PC-9 (cell line): ENCODE measurements around the gene BMS1. TPM values are rescaled to one million over a fixed set of nuclear protein-coding genes. Genes with fewer than 3 reads are reported as not detected.
A peak's percentile ranks its signal among the peaks of the same experiment; 100 is the strongest.
"Not testable (repeated sequence)": the region's sequence is repeated elsewhere in the genome, so short reads cannot be mapped to it uniquely, and the experiment has no call there.

Experiments
- BruUV-seq: library from RNA; stranded (reverse); fragments of 400-500 nt; replicated peaks from 2 replicates; lab custom pipeline; 2021; lab: Mats Ljungman, UMichigan
- CTCF ChIA-PET: fragments of 300-600 bp; sonication (Branson Sonifier 250); formaldehyde crosslinking; loops from one replicate; lab custom pipeline; 2022; ENCODE audit warnings: antibody characterized with exemption; lab: Charles Lee
- POLR2A ChIA-PET: fragments of 300-600 bp; sonication (Branson Sonifier 250); formaldehyde crosslinking; loops from one replicate; lab custom pipeline; 2022; ENCODE audit warnings: antibody characterized with exemption; ENCODE audit not compliant: unreplicated experiment; lab: Charles Lee
- DNase-seq, 2 experiments: peaks; one replicate each; pipeline versions ENCODE4 v3.0.0 to v3.0.0-alpha.2; 2015 to 2022; ENCODE audit warnings: mixed read lengths in 1 of 2
- H2AFZ ChIP-seq: fragments of 200-600 bp; sonication (generic); 2 replicates; pipeline ENCODE4 v1.8.1; 2017; ENCODE audit warnings: antibody characterized with exemption
- H3F3A ChIP-seq: fragments of 200-600 bp; sonication (generic); 2 replicates; pipeline ENCODE4 v1.8.1; 2017; ENCODE audit warnings: antibody characterized with exemption, mild to moderate bottlenecking, low read depth; ENCODE audit not compliant: insufficient read depth
- H3K27ac ChIP-seq: fragments of 200-600 bp; sonication (generic); 2 replicates; pipeline ENCODE4 v1.6.1; 2016; ENCODE audit warnings: mixed run types
- H3K27me3 ChIP-seq: fragments of 200-600 bp; sonication (generic); 2 replicates; pipeline ENCODE4 v1.6.1; 2016; ENCODE audit warnings: low read depth, mixed run types; ENCODE audit not compliant: insufficient read depth
- H3K36me3 ChIP-seq: fragments of 200-600 bp; sonication (generic); 2 replicates; pipeline ENCODE4 v1.6.1; 2016; ENCODE audit warnings: low read depth, mixed run types
- H3K4me1 ChIP-seq: fragments of 200-600 bp; sonication (generic); replicated peaks from 2 replicates; pipeline ENCODE4 v1.6.1; 2016; ENCODE audit warnings: mixed run types; ENCODE audit not compliant: insufficient read depth
- H3K4me2 ChIP-seq: fragments of 200-600 bp; sonication (generic); 2 replicates; pipeline ENCODE4 v1.6.1; 2017; ENCODE audit warnings: mixed run types
- H3K4me3 ChIP-seq: fragments of 200-600 bp; sonication (generic); 2 replicates; pipeline ENCODE4 v1.6.1; 2016; ENCODE audit warnings: mixed run types
- H3K79me2 ChIP-seq: fragments of 200-600 bp; sonication (generic); 2 replicates; pipeline ENCODE4 v1.6.1; 2017; ENCODE audit warnings: low read depth, mixed run types
- H3K9me2 ChIP-seq: fragments of 200-600 bp; sonication (generic); 2 replicates; pipeline ENCODE4 v1.8.1; 2017; ENCODE audit warnings: mild to moderate bottlenecking; ENCODE audit not compliant: insufficient read depth
- H3K9me3 ChIP-seq: fragments of 200-600 bp; sonication (generic); 2 replicates; pipeline ENCODE4 v1.8.1; 2016; ENCODE audit warnings: low read depth; ENCODE audit not compliant: insufficient read depth
- H4K20me1 ChIP-seq: fragments of 200-600 bp; sonication (generic); 2 replicates; pipeline ENCODE4 v1.8.1; 2017; ENCODE audit not compliant: insufficient read depth
- EZH2 ChIP-seq: fragments of 200-600 bp; sonication (generic); IDR thresholded peaks from 2 replicates; pipeline ENCODE4 v1.8.0; 2017; ENCODE audit warnings: antibody characterized with exemption, low read depth
- intact Hi-C: fragments of 100-400 bp; cut with micrococcal nuclease; formaldehyde crosslinking; loops from one replicate; pipeline ENCODE4 v1.10.0; 2022; ENCODE audit not compliant: unreplicated experiment
- total RNA-seq: library from RNA; stranded (reverse); gene quantifications from 2 replicates; pipeline ENCODE4 v1.2.3, GENCODE V29; 2021
- TF ChIP-seq, protein P1 (sequence below): fragments of 200-600 bp; sonication (generic); conservative IDR thresholded peaks from 2 replicates; pipeline ENCODE4 v1.6.1; 2017; ENCODE audit warnings: mixed run types, antibody characterized with exemption, mild to moderate bottlenecking, moderate library complexity

BMS1 gene
- total RNA-seq, 1 experiment from 2014 or later = 20.0 TPM

GRCh38 chr10:42850931-42851330 is 68.3 kb downstream of the BMS1 start:
- peaks cover 8% of the 10 kb centered on the region; the same call in 1 of the 2 replicates for H3K9me3 ChIP-seq
- no peaks in the 10 kb centered on the region for H4K20me1 ChIP-seq
- H3K9me2 ChIP-seq = no peaks in the 10 kb centered on the region
- no peak overlapping the region for H3K4me2 ChIP-seq
- ChIA-PET CTCF (no interaction called here), POLR2A (no interaction called here)
- H3K4me1 ChIP-seq = peaks cover 12% of the 10 kb centered on the region
- H3F3A ChIP-seq = no peaks in the 10 kb centered on the region
- no peak overlapping the region for H3K4me3 ChIP-seq
- H2AFZ ChIP-seq = no peak overlapping the region
- no TSS peak for BruUV-seq
- peak in 1 of 2 experiments; percentile 86 for DNase-seq
- H3K27me3 ChIP-seq = no peaks in the 10 kb centered on the region
- intact Hi-C loops = no loop called here
- H3K79me2 ChIP-seq = no peaks in the 10 kb centered on the region
- no peaks in the 10 kb centered on the region for H3K36me3 ChIP-seq
- TF ChIP-seq, protein P1, sequence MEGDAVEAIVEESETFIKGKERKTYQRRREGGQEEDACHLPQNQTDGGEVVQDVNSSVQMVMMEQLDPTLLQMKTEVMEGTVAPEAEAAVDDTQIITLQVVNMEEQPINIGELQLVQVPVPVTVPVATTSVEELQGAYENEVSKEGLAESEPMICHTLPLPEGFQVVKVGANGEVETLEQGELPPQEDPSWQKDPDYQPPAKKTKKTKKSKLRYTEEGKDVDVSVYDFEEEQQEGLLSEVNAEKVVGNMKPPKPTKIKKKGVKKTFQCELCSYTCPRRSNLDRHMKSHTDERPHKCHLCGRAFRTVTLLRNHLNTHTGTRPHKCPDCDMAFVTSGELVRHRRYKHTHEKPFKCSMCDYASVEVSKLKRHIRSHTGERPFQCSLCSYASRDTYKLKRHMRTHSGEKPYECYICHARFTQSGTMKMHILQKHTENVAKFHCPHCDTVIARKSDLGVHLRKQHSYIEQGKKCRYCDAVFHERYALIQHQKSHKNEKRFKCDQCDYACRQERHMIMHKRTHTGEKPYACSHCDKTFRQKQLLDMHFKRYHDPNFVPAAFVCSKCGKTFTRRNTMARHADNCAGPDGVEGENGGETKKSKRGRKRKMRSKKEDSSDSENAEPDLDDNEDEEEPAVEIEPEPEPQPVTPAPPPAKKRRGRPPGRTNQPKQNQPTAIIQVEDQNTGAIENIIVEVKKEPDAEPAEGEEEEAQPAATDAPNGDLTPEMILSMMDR = no peak
- no peak for TF ChIP-seq EZH2
- H3K27ac ChIP-seq = no peak overlapping the region

DNA sequence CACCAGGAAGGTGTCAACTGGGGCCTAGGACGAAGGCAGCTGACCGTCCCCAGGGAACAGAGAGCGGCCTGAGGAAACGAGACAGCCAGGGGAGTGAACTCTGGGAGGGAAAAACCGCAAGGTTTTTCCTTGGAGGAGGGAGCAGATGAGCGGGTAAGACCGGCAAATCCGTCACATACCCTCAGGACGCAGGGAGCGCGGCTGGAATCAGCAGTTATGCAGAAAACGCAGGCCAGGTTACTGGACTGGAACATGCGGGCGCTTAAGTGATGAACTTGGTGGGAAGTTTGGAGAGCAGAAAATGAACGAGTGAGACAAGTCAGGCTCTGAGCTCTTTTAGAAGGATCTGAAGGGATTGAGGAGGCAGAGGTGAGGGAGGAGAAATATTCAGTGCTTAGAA is 76.7 kb downstream of the BMS1 start:
- H4K20me1 ChIP-seq = no peaks in the 10 kb centered on the region
- intact Hi-C loops = no loop called here
- DNase-seq = no peak
- BruUV-seq = no TSS peak
- H3K27ac ChIP-seq = no peak overlapping the region
- H2AFZ ChIP-seq = no peak overlapping the region
- TF ChIP-seq, protein P1 = no peak
- no peak for TF ChIP-seq EZH2
- no peaks in the 10 kb centered on the region for H3K9me3 ChIP-seq
- no peaks in the 10 kb centered on the region for H3K4me1 ChIP-seq
- H3K27me3 ChIP-seq = peaks cover 12% of the 10 kb centered on the region; the same call in 1 of the 2 replicates
- no peak overlapping the region for H3K4me2 ChIP-seq
- H3K9me2 ChIP-seq = no peaks in the 10 kb centered on the region
- ChIA-PET CTCF (no interaction called here), POLR2A (no interaction called here)
- H3K36me3 ChIP-seq = no peaks in the 10 kb centered on the region
- H3F3A ChIP-seq = no peaks in the 10 kb centered on the region
- H3K4me3 ChIP-seq = no peak overlapping the region
- H3K79me2 ChIP-seq = no peaks in the 10 kb centered on the region

DNA sequence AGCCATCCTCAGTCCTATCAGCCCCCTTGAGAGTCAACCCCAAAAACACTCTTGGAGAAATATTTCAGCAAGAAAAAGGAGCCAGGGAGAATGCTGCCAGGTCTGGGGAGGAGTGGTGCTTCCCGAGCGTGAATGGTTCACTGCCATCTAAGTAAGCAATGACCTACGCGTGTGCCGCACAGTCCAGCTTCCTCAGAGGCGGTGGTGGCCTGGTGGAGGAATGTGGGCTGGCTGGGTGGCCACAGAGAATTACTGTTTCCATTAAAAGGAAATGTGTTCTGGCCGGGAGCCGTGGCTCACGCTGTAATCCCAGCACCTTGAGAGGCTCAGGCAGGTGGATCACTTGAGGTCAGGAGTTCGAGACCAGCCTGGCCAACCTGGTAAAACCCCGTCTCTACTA is 77.4 kb downstream of the BMS1 start:
- H3K27ac ChIP-seq, POLR2A ChIA-PET, H2AFZ ChIP-seq, CTCF ChIA-PET, H4K20me1 ChIP-seq, H3K79me2 ChIP-seq, H3K9me2 ChIP-seq, BruUV-seq, H3K4me2 ChIP-seq, H3K4me1 ChIP-seq, DNase-seq, H3K36me3 ChIP-seq, H3F3A ChIP-seq, H3K4me3 ChIP-seq, H3K9me3 ChIP-seq: not testable (repeated sequence)
- H3K27me3 ChIP-seq = peaks cover 12% of the 10 kb centered on the region; the same call in 1 of the 2 replicates
- intact Hi-C loops = loop anchor here (10.0 kb wide), 3 partner anchors 115 to 395 kb away; no protein-coding TSS in a partner anchor

- H2AFZ ChIP-seq, H3K4me3 ChIP-seq, H3K9me2 ChIP-seq, POLR2A ChIA-PET, H4K20me1 ChIP-seq, H3F3A ChIP-seq, H3K27ac ChIP-seq, BruUV-seq, H3K9me3 ChIP-seq, H3K79me2 ChIP-seq, H3K4me2 ChIP-seq, H3K4me1 ChIP-seq, CTCF ChIA-PET, DNase-seq, H3K36me3 ChIP-seq: not testable (repeated sequence)
- H3K27me3 ChIP-seq = peaks cover 19% of the 10 kb centered on the region; the same call in 1 of the 2 replicates
- intact Hi-C loops = loop anchor here (10.0 kb wide), 3 partner anchors 112 to 392 kb away; no protein-coding TSS in a partner anchor
These were observed 80.2 kb downstream of the BMS1 start for GRCh38 chr10:42862801-42863200.
